Loucy (cell line): ENCODE measurements around the gene SGPP2.

Experiments
- H2AFZ ChIP-seq: fragments of 200-600 bp; sonication (generic); 2 replicates; pipeline ENCODE4 v1.6.0; 2016; ENCODE audit warnings: antibody characterized with exemption, mild to moderate bottlenecking, low read length, moderate library complexity
- H3F3A ChIP-seq: fragments of 200-600 bp; 2 replicates; pipeline ENCODE4 v1.6.0; 2016; ENCODE audit warnings: antibody characterized with exemption, low read depth, mild to moderate bottlenecking
- H3K27me3 ChIP-seq: fragments of 200-600 bp; sonication (generic); 2 replicates; pipeline ENCODE4 v1.6.1; 2014; ENCODE audit warnings: low read length, mild to moderate bottlenecking; ENCODE audit not compliant: insufficient read depth, poor library complexity, severe bottlenecking
- H3K36me3 ChIP-seq: fragments of 200-600 bp; sonication (generic); 2 replicates; pipeline ENCODE4 v1.6.1; 2016; ENCODE audit warnings: low read length; ENCODE audit not compliant: insufficient read depth
- H3K4me1 ChIP-seq: fragments of 200-600 bp; sonication (generic); 2 replicates; pipeline ENCODE4 v1.5.1; 2014; ENCODE audit warnings: low read length, mild to moderate bottlenecking; ENCODE audit not compliant: insufficient read depth, poor library complexity, severe bottlenecking
- H3K4me2 ChIP-seq: fragments of 200-600 bp; sonication (generic); 2 replicates; pipeline ENCODE4 v1.6.0; 2014; ENCODE audit warnings: antibody characterized with exemption, low read length, low read depth, mild to moderate bottlenecking; ENCODE audit not compliant: poor library complexity, severe bottlenecking
- H3K4me3 ChIP-seq: fragments of 200-600 bp; sonication (generic); 2 replicates; pipeline ENCODE4 v1.5.1; 2014; ENCODE audit warnings: low read length, mild to moderate bottlenecking, mixed read lengths; ENCODE audit not compliant: poor library complexity, severe bottlenecking
- H3K79me2 ChIP-seq: fragments of 200-600 bp; sonication (generic); 2 replicates; pipeline ENCODE4 v1.6.1; 2014; ENCODE audit warnings: low read length; ENCODE audit not compliant: insufficient read depth
- H3K9ac ChIP-seq: fragments of 200-600 bp; sonication (generic); 2 replicates; pipeline ENCODE4 v1.6.0; 2014; ENCODE audit warnings: mild to moderate bottlenecking, low read depth, low read length, moderate library complexity; ENCODE audit not compliant: poor library complexity, severe bottlenecking
- H3K9me2 ChIP-seq: fragments of 200-600 bp; sonication (generic); replicated peaks from 2 replicates; pipeline ENCODE4 v1.6.1; 2016; ENCODE audit warnings: low read depth, low read length, mixed read lengths
- H3K9me3 ChIP-seq: fragments of 200-600 bp; sonication (generic); 2 replicates; pipeline ENCODE4 v1.6.1; 2014; ENCODE audit warnings: mild to moderate bottlenecking, antibody characterized with exemption, low read length, low read depth; ENCODE audit not compliant: insufficient read depth
- H4K20me1 ChIP-seq: fragments of 200-600 bp; sonication (generic); 2 replicates; pipeline ENCODE4 v1.6.0; 2014; ENCODE audit warnings: antibody characterized with exemption, low read length, mild to moderate bottlenecking; ENCODE audit not compliant: insufficient read depth, poor library complexity, severe bottlenecking
- EZH2phosphoT487 ChIP-seq: fragments of 200-600 bp; IDR thresholded peaks from 2 replicates; pipeline ENCODE4 v1.6.1; 2018; ENCODE audit warnings: antibody characterized with exemption, mild to moderate bottlenecking, moderate library complexity, borderline replicate concordance
- TF ChIP-seq, protein P1 (sequence below): fragments of 200-600 bp; sonication (generic); conservative IDR thresholded peaks from 2 replicates; pipeline ENCODE4 v1.5.1; 2014; ENCODE audit warnings: mild to moderate bottlenecking, antibody characterized with exemption, low read length

The SGPP2 gene

DNA sequence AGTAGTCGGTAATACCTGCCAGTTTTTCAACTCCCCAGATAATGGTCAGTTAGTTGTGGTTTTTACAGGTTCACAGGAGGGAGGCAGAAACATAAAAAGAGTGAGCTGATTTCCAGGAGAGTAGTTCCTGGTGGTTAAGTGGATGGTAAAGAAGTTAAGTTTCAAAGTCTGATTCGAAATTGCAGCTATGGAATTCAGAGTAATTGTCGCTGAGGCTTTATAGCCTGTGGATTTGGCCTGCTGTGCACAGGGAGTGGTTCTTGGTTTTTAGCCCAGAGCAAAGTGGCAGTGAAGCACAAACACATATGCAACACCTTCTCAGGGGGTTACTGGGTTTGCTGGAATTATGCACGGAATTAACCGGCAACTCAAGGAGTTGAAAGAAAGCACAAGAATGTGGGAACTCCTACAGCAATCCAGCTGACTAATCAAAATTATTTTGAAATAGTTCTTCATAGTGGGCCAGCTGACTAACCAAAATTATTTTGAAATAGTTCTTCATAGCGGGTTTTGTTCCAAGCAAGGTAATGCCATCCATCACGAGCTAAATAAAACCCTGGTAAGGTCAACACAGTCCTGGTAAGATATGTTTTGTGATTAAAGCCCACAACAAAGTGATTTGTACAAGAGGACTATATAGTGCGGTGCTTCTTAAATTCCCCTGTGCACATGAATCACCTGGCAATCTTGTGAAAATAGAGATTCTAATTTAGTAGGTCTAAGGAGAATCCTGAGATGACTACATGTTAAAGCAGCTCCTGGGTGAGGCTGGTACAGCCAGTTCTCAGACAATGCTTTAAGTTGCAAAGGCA is 94.4 kb downstream of the SGPP2 start:
- H3K9me2 ChIP-seq, result no peaks in the 10 kb centered on the region
- no peaks in the 10 kb centered on the region for H3K9me3 ChIP-seq
- no peak for TF ChIP-seq EZH2phosphoT487
- H3K4me3 ChIP-seq, result no peak overlapping the region
- H3K27me3 ChIP-seq, result no peaks in the 10 kb centered on the region
- no peaks in the 10 kb centered on the region for H3K4me1 ChIP-seq
- no peak overlapping the region for H3K9ac ChIP-seq
- H3K36me3 ChIP-seq, result no peaks in the 10 kb centered on the region
- H3K79me2 ChIP-seq, result no peaks in the 10 kb centered on the region
- H3F3A ChIP-seq, result no peaks in the 10 kb centered on the region
- no peak overlapping the region for H2AFZ ChIP-seq
- no peaks in the 10 kb centered on the region for H4K20me1 ChIP-seq
- H3K4me2 ChIP-seq, result no peak overlapping the region

- Histone ChIP-seq H3F3A (no peaks in the 10 kb centered on the region), H3K9me3 (no peaks in the 10 kb centered on the region), H3K4me2 (no peak overlapping the region), H3K4me1 (no peaks in the 10 kb centered on the region), H4K20me1 (no peaks in the 10 kb centered on the region), H3K9ac (no peak overlapping the region), H3K36me3 (no peaks in the 10 kb centered on the region), H3K27me3 (no peaks in the 10 kb centered on the region), H3K4me3 (no peak overlapping the region), H2AFZ (no peak overlapping the region), H3K79me2 (no peaks in the 10 kb centered on the region), H3K9me2 (no peaks in the 10 kb centered on the region)
- TF ChIP-seq, protein P1, sequence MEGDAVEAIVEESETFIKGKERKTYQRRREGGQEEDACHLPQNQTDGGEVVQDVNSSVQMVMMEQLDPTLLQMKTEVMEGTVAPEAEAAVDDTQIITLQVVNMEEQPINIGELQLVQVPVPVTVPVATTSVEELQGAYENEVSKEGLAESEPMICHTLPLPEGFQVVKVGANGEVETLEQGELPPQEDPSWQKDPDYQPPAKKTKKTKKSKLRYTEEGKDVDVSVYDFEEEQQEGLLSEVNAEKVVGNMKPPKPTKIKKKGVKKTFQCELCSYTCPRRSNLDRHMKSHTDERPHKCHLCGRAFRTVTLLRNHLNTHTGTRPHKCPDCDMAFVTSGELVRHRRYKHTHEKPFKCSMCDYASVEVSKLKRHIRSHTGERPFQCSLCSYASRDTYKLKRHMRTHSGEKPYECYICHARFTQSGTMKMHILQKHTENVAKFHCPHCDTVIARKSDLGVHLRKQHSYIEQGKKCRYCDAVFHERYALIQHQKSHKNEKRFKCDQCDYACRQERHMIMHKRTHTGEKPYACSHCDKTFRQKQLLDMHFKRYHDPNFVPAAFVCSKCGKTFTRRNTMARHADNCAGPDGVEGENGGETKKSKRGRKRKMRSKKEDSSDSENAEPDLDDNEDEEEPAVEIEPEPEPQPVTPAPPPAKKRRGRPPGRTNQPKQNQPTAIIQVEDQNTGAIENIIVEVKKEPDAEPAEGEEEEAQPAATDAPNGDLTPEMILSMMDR, result no peak
- TF ChIP-seq EZH2phosphoT487, result no peak
These were observed 96.8 kb downstream of the SGPP2 start for GRCh38 chr2:222521099-222521498.

GRCh38 chr2:222522082-222522481 is 97.7 kb downstream of the SGPP2 start:
- Histone ChIP-seq H3K9ac (no peak overlapping the region), H3F3A (no peaks in the 10 kb centered on the region), H3K9me3 (no peaks in the 10 kb centered on the region), H3K4me2 (no peak overlapping the region), H3K79me2 (no peaks in the 10 kb centered on the region), H3K4me1 (no peaks in the 10 kb centered on the region), H4K20me1 (no peaks in the 10 kb centered on the region), H2AFZ (no peak overlapping the region), H3K9me2 (no peaks in the 10 kb centered on the region), H3K36me3 (no peaks in the 10 kb centered on the region), H3K27me3 (no peaks in the 10 kb centered on the region), H3K4me3 (no peak overlapping the region)
- TF ChIP-seq EZH2phosphoT487, result no peak
- TF ChIP-seq, protein P1, result no peak
